K562 treated with DMSO at 1 percent for 12 hours (cell line): ENCODE data around the gene SLC25A21. TPM values are rescaled to one million over a fixed set of nuclear protein-coding genes. Genes with fewer than 3 reads are reported as not detected.

Source experiments
- total RNA-seq: library from RNA; unstranded; fragments of 300-600 nt; gene quantifications from 2 replicates; pipeline ENCODE4 v1.2.3, GENCODE V29; 2022; ENCODE audit not compliant: insufficient read depth

SLC25A21 gene
- 4.9 and 49.4 TPM in 2 replicates for total RNA-seq

DNA sequence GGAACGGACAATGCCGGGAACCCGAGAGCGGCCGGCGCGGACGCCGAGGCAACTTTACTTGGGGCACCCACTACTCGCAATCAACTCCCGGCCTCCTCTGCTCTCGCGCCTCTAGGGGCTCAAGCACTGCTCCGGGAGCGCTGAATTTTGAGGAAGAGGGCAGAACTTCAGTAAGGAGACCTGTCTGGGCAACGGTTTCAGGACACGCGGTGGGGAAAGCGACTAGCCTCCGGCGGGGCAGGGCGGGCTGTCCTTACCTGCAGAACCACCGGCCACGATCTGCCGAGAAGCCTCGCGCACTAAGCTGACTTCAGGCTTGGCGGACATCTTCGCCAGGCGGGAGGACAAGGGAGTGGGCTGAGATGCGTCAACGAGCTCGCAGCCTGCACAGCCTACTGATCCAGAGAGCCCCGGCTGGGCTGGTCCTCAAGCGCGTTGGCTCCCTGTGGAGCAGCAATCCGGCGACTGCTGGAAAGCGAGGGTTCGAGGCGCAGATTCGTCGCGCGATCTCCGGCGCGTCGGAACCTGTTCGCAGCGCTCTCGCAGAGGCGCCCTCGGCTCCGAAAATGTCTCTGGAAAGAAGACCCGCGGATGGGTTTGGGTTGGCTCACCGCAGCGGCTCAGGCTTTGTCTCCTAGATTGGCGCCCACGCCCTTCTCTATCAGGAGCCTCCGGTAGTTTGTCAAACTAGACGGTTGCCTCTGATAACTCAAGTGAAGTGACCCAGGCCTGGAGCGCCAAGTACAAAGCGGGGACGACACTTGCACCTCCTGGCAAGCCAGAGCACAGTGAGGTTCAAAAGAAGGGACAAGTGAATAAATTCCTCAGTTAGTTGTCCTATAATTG, at the start of gene SLC25A21:
Gene SLC25A21 (minus strand): TSS at position 583 of the 846 bp plus-strand sequence.

DNA sequence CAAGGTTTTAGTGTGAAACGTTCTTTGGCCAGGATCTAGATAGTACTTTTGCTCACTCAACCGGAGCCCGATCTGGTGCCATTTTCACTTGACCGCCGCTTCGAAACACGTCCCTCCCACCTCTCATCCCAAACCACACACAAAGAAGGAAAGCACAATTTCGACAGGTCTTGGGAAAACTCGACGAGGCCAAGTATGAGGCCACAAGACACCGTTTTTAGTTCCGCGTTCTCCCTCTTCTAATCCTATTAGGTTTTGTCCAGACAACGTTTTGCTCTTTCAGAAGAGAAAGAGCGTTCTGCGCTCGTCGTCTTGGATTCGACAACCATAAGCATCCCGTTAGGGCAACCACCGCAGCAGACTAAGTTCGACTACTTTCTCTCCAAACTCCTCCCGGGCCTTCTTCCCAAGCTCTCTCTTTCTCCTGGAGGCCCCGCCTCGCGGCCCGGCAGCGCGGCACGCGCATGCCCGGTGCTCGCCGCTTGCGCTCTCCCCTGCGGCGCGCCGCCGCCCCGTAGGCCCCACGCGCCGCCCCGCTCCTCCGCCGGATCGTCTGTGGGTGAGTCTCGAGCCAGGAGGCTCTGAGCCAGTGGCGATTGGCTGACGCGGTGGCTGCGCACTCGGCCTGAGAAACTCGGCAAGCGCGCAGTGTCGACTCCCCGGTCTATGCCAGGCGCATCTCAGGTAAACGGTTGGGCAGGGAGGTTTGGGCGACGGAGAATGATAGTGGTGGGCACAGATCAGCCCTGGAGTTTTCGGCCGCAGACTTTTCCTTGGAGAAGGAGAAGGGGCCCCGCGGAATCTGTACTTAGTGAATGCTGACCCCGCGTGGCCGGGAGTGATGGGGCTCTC, 25.2 kb upstream of the SLC25A21 start, which contains the start of gene MIPOL1:
Gene MIPOL1 (plus strand): TSS at position 517 of the 852 bp plus-strand sequence. CDS start 49,952 bp downstream, outside the sequence.

DNA sequence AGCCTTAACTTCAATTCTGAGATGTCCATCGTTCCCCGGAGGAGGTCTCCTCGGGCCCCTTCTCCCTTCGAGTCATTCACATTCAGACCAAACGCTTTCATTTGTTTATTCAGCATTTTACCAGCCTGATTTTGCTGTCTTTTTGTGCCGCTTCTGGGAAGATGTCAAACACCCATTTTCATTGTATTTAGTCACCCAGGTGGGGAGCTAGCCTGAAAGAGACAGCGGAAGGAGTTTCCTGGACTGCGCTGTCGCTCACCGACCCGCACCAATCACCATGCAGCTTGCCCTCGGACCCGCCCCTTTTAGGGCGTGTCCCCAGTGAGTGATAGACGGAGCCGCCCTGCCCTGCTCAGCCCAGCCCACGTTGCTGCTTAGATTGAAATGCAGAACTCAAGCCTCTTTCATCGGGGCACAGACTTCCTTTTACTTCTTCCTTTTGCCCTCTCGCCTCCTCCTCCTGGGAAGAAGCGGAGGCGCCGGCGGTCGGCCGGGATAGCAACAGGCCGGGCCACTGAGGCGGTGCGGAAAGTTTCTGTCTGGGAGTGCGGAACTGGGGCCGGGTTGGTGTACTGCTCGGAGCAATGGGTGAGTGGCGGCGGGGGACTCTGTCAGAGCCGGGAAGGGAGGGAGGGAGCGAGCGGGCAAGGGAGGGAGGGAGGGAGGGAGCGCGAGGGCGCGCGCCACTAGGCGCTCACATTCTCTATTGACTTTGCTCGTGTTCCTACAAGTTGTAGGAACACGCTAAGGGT, 510.7 kb downstream of the SLC25A21 start, which contains the start of gene PAX9:
Gene PAX9 (plus strand): TSS at position 355 of the 752 bp plus-strand sequence. CDS start 230 bp downstream, at position 585.

Other genes starting within 250 kb of the SLC25A21 start
- gene MIPOL1, start 25.3 kb upstream of the SLC25A21 start, total RNA-seq = 2.3 and 8.0 TPM in 2 replicates